ENCODE data around the gene KANK2. TPM values are rescaled to one million over a fixed set of nuclear protein-coding genes. Genes with fewer than 3 reads are reported as not detected.
"Not testable (repeated sequence)": the region's sequence is repeated elsewhere in the genome, so short reads cannot be mapped to it uniquely, and the experiment has no call there.

The KANK2 gene
- total RNA-seq, 2 donors from 2014 or later: 647 to 689 TPM

GRCh38 chr19:11148001-11148400, 49.3 kb downstream of the KANK2 start:
- TF ChIP-seq CTCF (IDR thresholded peaks at IDR 0.05): no peak
- peak overlapping the region; percentile 8 to 63 for H3K27ac ChIP-seq
- DNase-seq (ENCODE audit: low spot score) (no peak), ATAC-seq (ENCODE audit: insufficient number of reproducible peaks, low FRiP score, low read depth) (no peak)
- peaks cover 29 to 55% of the 10 kb centered on the region in 2 donors for H3K4me1 ChIP-seq (ENCODE audit: control insufficient read depth in 1 of 2, low read depth in 2 of 2)
- no peaks in the 10 kb centered on the region for H3K9me3 ChIP-seq
- no peaks in the 10 kb centered on the region for H3K36me3 ChIP-seq
- H3K27me3 ChIP-seq (replicated peaks; ENCODE audit: insufficient read depth): no peaks in the 10 kb centered on the region
- no peak overlapping the region for H3K4me3 ChIP-seq

DNA sequence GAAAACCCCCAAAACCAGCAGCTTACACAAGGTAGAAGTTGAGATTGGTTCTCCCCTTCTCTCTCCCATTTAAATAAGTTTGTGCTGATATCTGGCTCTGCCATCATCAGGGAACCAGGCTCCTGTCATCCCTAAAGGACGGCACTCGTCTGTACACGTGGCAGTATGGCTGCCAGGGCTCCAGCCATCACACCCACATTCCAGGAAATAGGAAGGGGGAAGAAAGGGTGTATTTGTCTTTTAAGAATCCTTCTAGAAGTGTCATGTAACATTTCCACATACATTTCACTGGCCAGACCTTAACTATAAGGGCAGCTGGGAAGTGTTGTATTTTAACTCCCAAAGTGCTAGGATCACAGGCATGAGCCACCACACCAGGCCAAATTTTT, 51.8 kb downstream of the KANK2 start:
- Histone ChIP-seq H3K4me1 (ENCODE audit: control insufficient read depth in 1 of 2, low read depth in 2 of 2) (peaks cover 22 to 51% of the 10 kb centered on the region in 2 donors), H3K36me3 (no peaks in the 10 kb centered on the region), H3K27ac (no peak overlapping the region), H3K9me3 (no peaks in the 10 kb centered on the region), H3K27me3 (replicated peaks; ENCODE audit: insufficient read depth) (no peaks in the 10 kb centered on the region), H3K4me3 (no peak overlapping the region)
- ATAC-seq (ENCODE audit: insufficient number of reproducible peaks, low FRiP score, low read depth): no peak
- DNase-seq (ENCODE audit: low spot score): no peak
- TF ChIP-seq CTCF (IDR thresholded peaks at IDR 0.05): no peak

GRCh38 chr19:11142528-11143171, 54.7 kb downstream of the KANK2 start:
- H3K9me3 ChIP-seq: no peaks in the 10 kb centered on the region
- peak overlapping the region; percentile 99 to 100 for H3K27ac ChIP-seq
- no peak for TF ChIP-seq CTCF (IDR thresholded peaks at IDR 0.05)
- no peaks in the 10 kb centered on the region for H3K36me3 ChIP-seq
- no peaks in the 10 kb centered on the region for H3K27me3 ChIP-seq (replicated peaks; ENCODE audit: insufficient read depth)
- ATAC-seq (ENCODE audit: insufficient number of reproducible peaks, low FRiP score, low read depth) (peak; percentile 37), DNase-seq (ENCODE audit: low spot score) (peak; percentile 82)
- peak overlapping the region; percentile 60 for H3K4me3 ChIP-seq
- peaks cover 38 to 57% of the 10 kb centered on the region in 2 donors for H3K4me1 ChIP-seq (ENCODE audit: control insufficient read depth in 1 of 2, low read depth in 2 of 2)

GRCh38 chr19:11141937-11142527, 55.3 kb downstream of the KANK2 start:
- ATAC-seq (ENCODE audit: insufficient number of reproducible peaks, low FRiP score, low read depth) (no peak), DNase-seq (ENCODE audit: low spot score) (no peak)
- Histone ChIP-seq H3K4me3 (no peak overlapping the region), H3K27me3 (replicated peaks; ENCODE audit: insufficient read depth) (no peaks in the 10 kb centered on the region), H3K4me1 (ENCODE audit: control insufficient read depth in 1 of 2, low read depth in 2 of 2) (peaks cover 38 to 62% of the 10 kb centered on the region in 2 donors), H3K27ac (peak overlapping the region; percentile 99 to 100), H3K36me3 (no peaks in the 10 kb centered on the region), H3K9me3 (no peaks in the 10 kb centered on the region)
- TF ChIP-seq CTCF (IDR thresholded peaks at IDR 0.05): no peak

DNA sequence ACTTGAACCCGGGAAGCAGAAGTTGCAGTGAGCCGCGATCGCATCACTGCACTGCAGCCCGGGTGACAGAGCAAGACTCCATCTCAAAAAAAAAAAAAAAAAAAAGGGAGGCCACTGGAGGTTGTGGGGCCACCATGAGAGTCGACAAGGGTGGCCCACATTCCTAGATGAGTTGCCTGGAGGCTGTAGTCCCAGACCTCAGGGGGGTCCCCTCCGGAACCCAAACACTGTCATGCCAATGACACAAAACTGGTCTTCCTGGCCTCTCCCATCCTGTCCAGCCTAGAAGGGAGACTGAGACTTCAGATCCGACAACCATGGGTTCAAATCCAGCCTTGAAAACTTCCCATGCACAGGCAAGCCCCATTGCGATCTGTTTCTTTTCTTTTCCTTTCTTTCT, 56.4 kb downstream of the KANK2 start:
- no peak overlapping the region for H3K4me3 ChIP-seq
- no peak for TF ChIP-seq CTCF (IDR thresholded peaks at IDR 0.05)
- H3K27ac ChIP-seq: peak overlapping the region; percentile 99 to 100
- no peaks in the 10 kb centered on the region for H3K36me3 ChIP-seq
- H3K4me1 ChIP-seq (ENCODE audit: control insufficient read depth in 1 of 2, low read depth in 2 of 2): peaks cover 38 to 62% of the 10 kb centered on the region in 2 donors
- DNase-seq (ENCODE audit: low spot score) (no peak), ATAC-seq (ENCODE audit: insufficient number of reproducible peaks, low FRiP score, low read depth) (no peak)
- no peaks in the 10 kb centered on the region for H3K27me3 ChIP-seq (replicated peaks; ENCODE audit: insufficient read depth)
- H3K9me3 ChIP-seq: no peaks in the 10 kb centered on the region

- Histone ChIP-seq H3K4me1 (ENCODE audit: control insufficient read depth in 1 of 2, low read depth in 2 of 2) (peaks cover 38 to 62% of the 10 kb centered on the region in 2 donors), H3K27ac (peak overlapping the region; percentile 96 to 99)
- ATAC-seq (ENCODE audit: insufficient number of reproducible peaks, low FRiP score, low read depth); H3K36me3 ChIP-seq; H3K27me3 ChIP-seq (replicated peaks; ENCODE audit: insufficient read depth); DNase-seq (ENCODE audit: low spot score); H3K9me3 ChIP-seq; H3K4me3 ChIP-seq: not testable (repeated sequence)
Measured at GRCh38 chr19:11140023-11140538, 57.3 kb downstream of the KANK2 start.

Measured in thoracic aorta (tissue), 2 donors.